Mammary epithelial cell (primary cell): ENCODE data around the gene TOB1.

Experiments
- EZH2 ChIP-seq: IDR thresholded peaks from 2 replicates; pipeline ENCODE4 v1.6.1; 2012; ENCODE audit warnings: low read length, inconsistent platforms, borderline replicate concordance
- TF ChIP-seq, protein P1 (sequence below), 2 donors: IDR thresholded peaks in 1 of 2; conservative IDR thresholded peaks in 1 of 2; 2 replicates each; pipeline ENCODE4 v1.5.1; 2011 to 2012; ENCODE audit warnings: inconsistent platforms in 2 of 2, low read length in 2 of 2, mild to moderate bottlenecking in 2 of 2, control low read depth in 1 of 2, low read depth in 1 of 2; ENCODE audit not compliant: insufficient read depth in 1 of 2; ENCODE audit errors: extremely low read depth in 1 of 2

DNA sequence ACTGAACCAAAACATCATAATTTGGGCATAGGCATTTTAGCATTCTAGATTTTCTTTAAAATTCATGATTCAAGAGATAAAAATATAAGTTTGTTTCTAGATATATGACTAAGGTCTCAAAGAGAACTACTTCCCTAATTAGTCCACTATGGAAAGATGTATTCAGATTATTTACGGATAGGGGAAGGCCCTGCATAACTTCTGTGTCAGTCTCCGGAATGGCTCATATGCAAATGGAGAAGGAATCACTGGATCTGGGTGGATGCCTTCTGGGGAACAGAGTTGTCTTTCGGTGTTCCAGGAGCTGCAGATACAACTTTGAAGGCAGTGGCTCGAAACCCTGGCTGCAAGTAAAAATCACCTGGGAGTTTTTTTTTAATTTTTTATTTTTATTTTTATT, 47.9 kb downstream of the TOB1 start:
- TF ChIP-seq, protein P1, sequence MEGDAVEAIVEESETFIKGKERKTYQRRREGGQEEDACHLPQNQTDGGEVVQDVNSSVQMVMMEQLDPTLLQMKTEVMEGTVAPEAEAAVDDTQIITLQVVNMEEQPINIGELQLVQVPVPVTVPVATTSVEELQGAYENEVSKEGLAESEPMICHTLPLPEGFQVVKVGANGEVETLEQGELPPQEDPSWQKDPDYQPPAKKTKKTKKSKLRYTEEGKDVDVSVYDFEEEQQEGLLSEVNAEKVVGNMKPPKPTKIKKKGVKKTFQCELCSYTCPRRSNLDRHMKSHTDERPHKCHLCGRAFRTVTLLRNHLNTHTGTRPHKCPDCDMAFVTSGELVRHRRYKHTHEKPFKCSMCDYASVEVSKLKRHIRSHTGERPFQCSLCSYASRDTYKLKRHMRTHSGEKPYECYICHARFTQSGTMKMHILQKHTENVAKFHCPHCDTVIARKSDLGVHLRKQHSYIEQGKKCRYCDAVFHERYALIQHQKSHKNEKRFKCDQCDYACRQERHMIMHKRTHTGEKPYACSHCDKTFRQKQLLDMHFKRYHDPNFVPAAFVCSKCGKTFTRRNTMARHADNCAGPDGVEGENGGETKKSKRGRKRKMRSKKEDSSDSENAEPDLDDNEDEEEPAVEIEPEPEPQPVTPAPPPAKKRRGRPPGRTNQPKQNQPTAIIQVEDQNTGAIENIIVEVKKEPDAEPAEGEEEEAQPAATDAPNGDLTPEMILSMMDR (conservative IDR thresholded peaks at IDR 0.05 in 1 of 2, IDR thresholded peaks at IDR 0.05 in 1 of 2; ENCODE audit: extremely low read depth in 1 of 2, insufficient read depth in 1 of 2, low read depth in 1 of 2, low read length in 2 of 2): no peak
- no peak for TF ChIP-seq EZH2
